22Rv1 (cell line): ENCODE data around the gene KRTAP3-2.

ENCODE experiments used
- ZFX ChIP-seq: fragments of 450-650 bp; IDR thresholded peaks from 2 replicates; pipeline ENCODE4 v1.6.1; 2017; ENCODE audit warnings: antibody characterized with exemption, borderline replicate concordance
- TF ChIP-seq, protein P1 (sequence below): fragments of 450-650 bp; IDR thresholded peaks from 2 replicates; pipeline ENCODE4 v1.5.1; 2017; ENCODE audit warnings: mild to moderate bottlenecking

DNA sequence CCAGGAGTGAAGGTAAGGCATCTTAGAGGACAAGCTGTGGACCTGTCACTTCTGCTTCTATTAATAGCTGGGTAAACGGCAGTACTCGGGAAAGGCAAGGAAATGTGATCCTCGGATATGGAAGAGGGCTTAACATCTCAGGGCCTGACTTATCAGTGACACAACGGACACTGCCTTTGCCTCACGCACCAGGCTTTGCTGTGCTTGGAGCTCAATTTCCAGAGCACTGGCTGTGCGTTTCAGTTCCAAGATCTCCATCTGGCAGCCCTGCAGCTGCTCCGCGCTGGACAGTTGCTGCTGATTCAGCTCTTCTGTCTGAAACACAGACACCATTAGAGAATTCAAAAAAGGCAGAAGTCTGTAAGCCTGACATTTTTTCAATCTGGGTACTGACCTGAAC, 19.1 kb downstream of the KRTAP3-2 start:
- TF ChIP-seq, protein P1, sequence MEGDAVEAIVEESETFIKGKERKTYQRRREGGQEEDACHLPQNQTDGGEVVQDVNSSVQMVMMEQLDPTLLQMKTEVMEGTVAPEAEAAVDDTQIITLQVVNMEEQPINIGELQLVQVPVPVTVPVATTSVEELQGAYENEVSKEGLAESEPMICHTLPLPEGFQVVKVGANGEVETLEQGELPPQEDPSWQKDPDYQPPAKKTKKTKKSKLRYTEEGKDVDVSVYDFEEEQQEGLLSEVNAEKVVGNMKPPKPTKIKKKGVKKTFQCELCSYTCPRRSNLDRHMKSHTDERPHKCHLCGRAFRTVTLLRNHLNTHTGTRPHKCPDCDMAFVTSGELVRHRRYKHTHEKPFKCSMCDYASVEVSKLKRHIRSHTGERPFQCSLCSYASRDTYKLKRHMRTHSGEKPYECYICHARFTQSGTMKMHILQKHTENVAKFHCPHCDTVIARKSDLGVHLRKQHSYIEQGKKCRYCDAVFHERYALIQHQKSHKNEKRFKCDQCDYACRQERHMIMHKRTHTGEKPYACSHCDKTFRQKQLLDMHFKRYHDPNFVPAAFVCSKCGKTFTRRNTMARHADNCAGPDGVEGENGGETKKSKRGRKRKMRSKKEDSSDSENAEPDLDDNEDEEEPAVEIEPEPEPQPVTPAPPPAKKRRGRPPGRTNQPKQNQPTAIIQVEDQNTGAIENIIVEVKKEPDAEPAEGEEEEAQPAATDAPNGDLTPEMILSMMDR, result no peak
- no peak for TF ChIP-seq ZFX
